ENCODE measurements around the gene BNC2.

BNC2 gene

DNA sequence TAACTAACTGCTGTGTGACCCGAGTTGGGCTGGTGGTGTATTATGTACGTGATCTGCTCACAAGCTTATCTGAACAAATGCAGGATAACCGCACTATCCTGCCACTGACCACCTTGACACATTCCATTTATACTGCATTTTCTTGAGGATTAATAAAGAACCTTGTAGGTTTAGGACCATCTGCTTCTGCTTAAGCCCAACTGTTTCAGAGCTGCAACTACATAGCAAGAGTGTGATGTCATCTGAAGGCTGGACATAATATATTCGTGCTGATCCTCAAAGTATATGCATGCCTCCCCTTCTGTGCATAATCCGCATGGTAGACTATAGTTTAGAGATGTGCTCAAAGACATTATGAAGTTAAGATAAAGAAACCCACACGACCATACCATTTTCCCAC lies 435.9 kb downstream of the BNC2 start:
- no peak for DNase-seq

DNA sequence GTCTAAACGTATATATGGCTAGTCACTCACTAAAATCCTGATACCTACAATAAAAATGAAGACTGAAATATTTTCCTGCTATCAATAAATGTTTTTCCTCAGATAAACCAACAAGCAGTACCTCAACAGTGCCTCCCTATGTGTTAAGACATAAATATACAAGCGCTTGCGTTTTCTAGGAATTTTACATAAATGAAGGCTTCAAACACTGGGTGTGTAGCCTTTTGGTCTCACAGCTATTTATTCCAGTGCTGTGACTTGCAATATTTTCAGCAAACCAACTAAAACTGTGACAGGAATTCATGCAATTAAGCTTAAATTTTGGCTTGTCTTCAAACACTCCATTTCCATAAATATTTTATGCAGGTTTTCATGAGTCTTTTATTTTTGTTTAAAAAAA lies 437.0 kb downstream of the BNC2 start:
- DNase-seq, result no peak

DNA sequence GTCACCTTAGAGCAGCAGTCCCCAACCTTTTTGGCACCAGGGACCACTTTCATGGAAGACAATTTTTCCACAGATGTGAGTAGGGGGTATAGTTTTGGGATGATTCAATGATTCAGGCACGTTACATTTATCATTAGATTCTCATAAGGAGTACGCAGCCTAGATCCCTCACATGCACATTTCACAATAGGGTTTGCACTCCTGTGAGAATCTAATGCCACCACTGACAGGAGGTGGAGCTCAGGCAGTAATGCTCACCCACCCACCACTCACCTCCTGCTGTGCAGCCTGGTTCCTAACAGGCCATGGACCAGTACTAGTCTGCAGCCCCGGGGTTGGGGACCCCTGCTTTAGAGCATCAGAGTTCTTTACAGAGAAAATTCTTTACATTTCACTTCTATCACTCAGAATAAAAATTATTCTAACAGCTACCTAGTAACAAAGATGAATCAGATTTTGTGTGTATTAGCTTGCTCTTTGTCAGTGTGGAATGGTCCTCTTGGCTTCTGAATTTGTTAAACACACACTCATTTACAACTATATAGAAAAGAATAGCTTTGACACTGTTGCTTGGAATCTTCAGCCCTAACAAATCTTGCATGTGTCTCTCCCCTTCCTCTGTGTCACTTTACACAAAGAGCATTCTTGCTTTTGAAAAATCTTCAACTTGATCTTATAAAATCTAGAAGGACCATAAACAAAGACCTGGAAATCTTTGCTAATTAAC lies 438.6 kb downstream of the BNC2 start:
- DNase-seq, result no peak

GRCh38 chr9:16429671-16430070 lies 440.8 kb downstream of the BNC2 start:
- DNase-seq, result no peak

DNA sequence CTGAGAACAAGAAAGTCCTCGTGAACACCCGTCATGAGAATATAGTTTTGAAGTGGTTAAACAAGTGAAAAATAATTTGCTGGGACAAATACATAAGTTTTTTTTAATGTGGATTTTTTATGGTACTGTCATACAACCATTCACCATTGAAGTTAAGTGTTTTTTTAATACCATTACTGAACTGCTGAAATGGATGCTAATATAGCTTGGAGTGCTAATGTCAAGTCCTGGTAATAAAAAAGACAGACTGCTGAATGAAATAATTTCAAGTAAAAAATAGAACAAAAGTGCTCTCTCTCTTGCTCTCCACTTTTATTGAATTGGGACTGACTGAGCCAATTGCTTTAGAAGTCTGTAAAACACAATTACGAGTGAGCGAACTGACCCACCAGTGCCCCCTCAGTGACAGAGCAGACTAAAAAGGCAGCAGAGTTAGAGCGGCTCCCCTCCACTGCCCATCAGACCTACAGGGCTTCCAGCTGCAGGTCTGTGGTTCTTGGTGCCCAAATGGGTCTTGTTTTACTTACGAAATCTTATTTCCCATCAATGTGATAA lies 442.5 kb downstream of the BNC2 start:
- no peak for DNase-seq

GRCh38 chr9:16426716-16427115 lies 443.8 kb downstream of the BNC2 start:
- no peak for DNase-seq

GRCh38 chr9:16425562-16426231 lies 444.8 kb downstream of the BNC2 start:
- DNase-seq, result no peak

- no peak for DNase-seq
These were observed 448.4 kb downstream of the BNC2 start for GRCh38 chr9:16422114-16422513.

DNA sequence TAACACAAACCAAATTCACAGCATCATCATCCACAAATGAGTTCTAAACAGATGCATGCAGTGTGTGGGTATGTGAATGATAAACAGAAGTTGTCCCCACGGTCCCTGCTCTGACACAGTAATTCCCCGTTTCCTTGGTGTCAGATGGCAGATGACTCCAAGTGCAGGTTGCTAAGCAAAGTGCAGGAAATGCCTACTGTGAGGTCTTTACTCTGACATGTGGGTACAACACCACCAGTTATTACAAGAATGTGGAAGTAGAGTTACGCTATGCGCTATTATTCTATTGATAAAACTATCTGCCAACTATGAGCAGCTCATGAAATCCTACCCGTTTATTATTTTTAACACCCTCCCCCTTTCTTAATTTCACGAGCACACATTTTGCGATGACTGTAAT lies 448.9 kb downstream of the BNC2 start:
- no peak for DNase-seq

DNA sequence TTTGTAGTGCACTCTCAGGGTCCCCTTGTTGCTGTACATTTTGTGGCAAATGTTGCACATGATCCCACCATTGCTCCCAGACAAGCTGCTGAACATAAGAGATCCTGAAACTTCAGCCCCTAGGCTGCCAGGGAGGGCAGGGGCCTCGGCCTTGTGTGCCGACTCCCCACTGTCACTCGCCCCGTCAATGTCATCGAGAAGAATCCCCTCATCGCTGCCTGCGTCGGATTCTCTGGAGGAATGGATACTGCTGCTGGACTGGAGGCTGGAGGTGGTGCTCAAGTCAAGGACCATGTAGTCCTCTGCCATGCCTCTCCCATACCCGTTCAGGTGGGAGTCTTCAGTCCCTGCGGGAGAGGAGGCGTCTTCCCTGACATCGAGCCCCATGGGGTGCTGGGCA lies 451.3 kb downstream of the BNC2 start:
- DNase-seq, result no peak

GRCh38 chr9:16418721-16419120 lies 451.7 kb downstream of the BNC2 start:
- no peak for DNase-seq

DNA sequence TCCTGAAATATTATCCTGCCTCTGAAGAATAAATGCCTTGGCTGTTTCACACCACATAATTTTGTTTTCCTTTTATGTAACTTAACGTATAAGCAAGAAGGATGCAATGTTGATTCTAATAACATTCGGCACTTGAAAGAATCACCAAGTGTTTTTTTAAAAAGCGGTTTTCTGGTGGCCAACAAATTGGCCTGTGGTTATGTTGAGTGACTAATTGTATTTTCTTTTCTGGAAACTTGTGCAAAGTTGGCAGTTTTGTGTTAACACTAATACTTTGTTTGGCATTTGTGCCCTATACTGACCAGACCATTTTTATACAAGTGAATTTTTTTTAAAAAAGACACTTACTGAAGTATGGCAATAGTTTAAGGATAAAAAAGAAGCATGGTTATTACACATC lies 452.7 kb downstream of the BNC2 start:
- DNase-seq, result no peak

DNA sequence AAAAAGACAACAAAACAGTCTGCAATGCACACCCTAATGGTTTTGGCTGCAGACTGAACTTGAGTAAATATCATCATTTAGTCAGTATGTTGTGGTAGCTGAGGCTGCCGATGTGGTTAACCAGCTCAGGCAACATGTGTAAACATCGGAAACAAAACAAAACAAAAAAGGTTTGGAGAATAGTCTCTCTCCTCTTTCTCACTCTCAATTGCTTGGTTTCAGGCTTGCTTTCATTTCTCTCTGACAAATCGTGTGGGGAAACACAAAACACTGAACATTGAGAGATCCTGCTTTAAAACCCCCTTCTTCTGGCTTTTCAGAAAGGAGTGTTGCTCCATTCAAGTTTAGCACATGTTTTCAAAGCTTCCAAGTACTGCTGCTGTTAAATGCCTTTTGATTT lies 453.3 kb downstream of the BNC2 start:
- no peak for DNase-seq

DNA sequence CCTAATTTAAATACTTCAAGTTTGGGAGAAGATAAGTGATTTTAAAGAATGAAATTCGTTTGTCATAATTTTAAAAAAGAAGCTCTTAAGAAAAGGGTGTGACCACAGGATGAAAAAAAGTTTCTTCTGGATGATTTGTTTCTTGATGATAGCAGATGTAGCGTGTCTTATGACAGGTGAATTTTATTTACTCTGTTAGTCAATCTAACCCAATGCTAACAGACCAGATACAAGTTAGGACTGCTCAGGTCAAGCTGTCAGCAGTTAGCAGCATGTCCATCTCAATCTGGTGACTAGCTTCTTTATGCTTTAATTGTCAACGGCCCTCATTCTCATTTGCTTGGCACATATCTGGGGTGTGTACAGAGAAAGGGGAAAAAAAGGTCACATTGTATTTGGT lies 456.0 kb downstream of the BNC2 start:
- no peak for DNase-seq

GRCh38 chr9:16413509-16414016 lies 456.9 kb downstream of the BNC2 start:
- DNase-seq, result no peak

DNA sequence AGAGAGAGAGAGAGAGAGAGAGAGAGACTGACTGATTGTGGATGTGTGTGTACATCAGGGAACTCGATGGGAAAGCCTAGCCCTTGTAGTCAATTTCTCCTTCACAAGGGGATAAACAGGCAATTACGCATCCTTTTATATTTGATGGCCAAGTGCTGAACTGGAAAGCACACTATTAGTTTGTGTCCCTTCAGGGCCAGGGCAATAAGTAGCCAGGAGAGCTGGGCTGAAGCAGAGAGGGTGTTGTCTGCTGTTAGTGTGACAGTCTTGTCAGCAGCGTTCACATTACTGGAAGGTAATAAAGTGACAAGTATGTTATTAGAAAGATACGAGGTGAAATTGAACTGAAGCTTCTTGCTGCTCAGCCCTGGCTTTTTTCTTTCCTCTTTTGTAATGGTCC lies 457.7 kb downstream of the BNC2 start:
- no peak for DNase-seq

DNA sequence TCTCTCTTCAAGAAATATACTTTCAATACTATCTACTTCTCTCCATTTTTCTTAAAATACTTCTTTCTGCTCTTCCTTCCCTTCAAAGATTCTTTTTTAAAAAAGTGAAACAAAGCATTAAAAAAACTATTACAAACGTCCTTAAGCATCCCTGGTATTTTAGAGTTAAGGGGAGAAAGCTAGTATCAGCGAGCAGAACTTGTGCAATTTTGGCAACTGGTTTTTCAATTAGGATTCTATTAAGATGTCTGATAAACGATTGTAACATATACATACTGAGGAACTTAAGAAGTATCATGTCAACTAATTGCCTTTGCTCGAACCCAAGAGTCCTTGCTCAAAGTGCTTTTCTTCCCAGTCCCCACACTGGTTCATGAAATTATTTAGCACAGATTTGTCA lies 459.2 kb downstream of the BNC2 start:
- no peak for DNase-seq

- no peak for DNase-seq
These were observed 459.7 kb downstream of the BNC2 start for GRCh38 chr9:16410601-16411280.

DNA sequence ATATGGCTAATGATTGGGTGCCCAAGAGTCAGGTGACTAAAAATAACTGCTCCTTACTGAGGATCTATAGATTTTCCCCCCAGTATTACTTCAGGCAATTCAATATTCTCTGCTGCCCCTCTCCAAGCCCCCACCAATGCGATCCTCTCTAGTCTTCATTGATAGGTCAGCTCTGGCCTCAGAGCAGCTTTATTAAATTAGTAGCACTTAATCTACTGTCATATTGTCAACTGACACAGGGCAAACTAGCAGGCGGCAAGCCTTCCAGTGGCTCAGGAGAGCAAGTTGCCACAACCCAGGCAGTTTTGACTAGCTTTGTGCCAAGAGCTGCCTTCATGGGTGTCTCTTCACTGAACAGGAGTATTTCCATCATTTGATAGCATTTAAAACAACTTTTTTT lies 462.9 kb downstream of the BNC2 start:
- peak; percentile 15 for DNase-seq

DNA sequence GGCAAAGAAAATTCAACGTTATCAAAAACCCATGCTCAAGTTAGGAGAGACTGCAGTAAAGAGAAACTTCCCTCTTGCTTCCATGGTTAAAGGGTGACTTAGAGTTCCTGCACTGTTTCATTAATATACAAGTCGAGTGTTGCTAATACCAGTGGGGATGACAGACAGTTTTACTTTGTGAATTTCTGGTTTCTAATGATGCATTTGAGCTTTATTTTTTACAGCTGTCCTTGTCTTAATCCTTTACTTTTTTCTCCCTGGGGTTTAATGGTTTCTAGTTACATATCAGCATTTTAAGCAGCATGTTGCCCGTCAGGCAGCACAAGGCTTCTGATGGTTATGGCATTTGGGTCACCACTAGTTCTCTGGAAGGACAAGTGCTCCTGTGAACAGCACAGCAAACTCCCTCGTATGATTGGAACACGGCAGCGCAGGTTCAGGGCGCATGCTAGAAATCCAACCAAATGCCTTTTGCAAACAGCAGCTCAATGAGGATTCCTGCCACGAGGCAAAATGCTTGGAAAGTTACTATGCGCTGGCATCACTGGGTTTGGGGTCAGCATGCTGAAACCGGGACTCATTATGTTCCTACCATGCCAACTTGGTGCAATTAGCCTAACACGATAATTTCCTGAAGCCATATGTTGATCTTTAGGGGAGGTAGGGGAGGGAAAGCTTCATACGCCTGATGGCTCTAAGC lies 463.8 kb downstream of the BNC2 start:
- peak; percentile 38 for DNase-seq

- peak; percentile 9 for DNase-seq
These were observed 465.0 kb downstream of the BNC2 start for GRCh38 chr9:16405421-16405820.

DNA sequence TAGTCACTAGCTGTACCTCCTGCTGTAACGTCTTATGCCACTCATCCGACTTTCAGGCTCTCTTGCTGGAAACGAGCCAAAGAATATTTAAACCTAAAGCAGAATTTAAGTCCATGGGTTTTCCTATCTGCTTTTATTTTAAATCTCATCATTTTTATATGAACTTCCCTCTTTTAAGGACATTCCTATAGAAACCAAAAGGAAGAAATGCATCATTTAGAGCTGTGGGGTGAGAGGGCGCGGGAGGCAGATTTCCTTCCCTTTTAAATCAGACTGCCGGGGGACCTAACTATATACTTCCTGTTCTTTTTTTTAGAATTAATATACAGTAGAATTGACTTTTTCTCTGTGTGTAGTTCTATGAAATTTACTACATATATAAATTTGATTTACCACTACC lies 468.8 kb downstream of the BNC2 start:
- no peak for DNase-seq

DNA sequence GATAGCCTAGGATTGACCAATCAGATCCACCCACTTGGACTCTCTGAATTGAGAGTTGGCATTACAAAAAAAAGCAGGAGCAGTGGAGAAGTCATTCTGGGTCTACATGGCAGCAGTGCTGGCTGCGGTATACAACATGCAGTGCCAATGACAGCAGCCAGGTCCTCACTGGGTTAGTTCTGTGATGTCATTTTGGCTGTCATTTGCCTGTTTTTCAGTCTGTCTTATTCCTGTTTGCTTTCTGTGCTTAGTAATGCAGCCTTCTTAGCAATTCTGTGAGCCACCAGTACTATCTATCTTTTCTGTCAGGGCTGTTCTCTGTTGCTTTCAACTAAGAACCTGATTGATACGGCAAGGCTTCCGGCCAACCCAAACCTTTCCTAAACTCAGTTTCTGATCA lies 471.8 kb downstream of the BNC2 start:
- DNase-seq, result peak; percentile 30
